ENCODE results near the gene PSAPL1.

The PSAPL1 gene

GRCh38 chr4:7393601-7394575 is 40.8 kb downstream of the PSAPL1 start:
- no peak for DNase-seq

DNA sequence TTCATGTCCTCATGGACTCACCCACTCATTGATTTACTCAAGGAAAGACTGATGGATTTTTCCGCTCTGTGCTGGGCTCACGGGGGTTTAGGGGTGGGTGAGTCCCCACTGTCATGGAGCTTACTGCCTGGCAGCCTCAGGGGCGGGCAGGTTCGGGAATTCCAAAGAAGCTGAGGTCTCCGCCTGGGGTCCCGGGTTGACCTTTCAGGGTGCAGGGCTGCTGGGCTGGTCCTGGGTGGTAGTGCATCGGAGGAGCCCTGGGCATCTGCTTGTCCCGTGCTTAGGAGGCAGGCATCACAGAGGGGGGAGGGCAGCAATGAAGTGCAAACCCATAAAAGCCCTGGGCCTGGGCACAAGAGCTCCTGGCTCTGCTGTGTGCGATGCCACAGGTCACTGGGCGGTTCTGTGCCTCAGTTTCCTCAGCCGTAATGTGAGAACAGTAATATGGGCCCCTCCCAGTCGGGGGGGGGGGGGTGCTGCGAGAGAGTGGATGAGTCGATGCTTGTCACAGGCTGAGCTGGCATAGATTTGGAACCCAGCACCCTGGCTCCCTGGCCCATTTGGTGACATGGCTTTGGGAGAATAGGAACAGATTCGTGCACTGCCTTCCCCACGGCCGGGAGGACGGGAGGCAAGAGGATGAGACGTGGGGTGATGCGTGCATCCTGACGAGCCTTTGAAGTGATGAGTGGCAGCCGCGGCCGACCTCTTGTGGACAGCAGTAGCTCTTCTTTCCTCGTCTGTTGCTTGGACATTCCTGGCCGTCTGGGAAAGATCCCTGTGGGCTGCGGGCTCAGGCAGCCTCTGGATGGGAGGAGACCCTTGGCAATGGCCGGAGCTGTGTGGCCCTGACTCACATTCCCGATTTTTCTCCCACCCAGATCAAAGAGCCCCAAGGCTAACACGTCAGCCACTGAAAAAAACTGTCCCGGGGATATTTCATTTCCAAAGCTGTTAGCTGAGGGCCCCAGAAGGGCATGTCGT is 42.0 kb downstream of the PSAPL1 start:
- no peak for DNase-seq

GRCh38 chr4:7391637-7392437 is 42.9 kb downstream of the PSAPL1 start:
- DNase-seq, result no peak

DNA sequence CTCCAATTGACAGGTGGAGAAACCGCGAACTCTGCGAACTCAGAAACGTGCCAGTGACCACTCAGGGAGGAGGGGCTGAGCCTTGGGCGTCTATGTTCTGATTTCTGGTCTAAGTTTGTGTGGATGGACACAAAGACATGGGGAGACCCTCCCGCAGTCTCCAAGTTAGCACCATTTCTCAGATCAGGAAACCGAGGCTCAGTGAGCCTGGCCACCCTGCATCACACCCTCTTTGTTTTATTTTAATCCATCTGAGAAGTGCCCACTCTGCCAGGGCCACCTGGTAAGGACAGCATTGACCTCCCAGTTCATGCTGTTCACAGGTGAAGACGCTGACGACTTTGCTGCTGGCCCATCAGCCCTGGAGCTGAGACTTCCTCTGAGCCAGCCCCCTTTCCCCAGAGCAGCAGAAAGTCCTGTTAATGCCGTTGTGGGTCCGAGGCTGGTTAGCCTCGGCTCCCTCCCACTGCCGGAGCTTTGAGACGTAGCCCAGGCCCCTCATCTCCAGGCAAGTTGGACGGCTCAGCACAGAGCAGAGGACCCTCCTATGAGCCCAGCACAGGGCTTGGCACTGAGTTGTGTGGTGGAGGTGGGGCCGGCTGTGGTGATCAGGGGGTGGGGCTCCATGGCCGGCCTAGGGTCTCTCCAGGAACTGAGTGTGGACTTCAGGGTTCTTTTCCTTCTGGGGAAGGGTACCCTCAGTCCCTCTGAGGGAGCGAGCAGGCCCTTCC is 43.7 kb downstream of the PSAPL1 start:
- no peak for DNase-seq

- no peak for DNase-seq
Measured at GRCh38 chr4:7390336-7390735, 44.4 kb downstream of the PSAPL1 start.

DNA sequence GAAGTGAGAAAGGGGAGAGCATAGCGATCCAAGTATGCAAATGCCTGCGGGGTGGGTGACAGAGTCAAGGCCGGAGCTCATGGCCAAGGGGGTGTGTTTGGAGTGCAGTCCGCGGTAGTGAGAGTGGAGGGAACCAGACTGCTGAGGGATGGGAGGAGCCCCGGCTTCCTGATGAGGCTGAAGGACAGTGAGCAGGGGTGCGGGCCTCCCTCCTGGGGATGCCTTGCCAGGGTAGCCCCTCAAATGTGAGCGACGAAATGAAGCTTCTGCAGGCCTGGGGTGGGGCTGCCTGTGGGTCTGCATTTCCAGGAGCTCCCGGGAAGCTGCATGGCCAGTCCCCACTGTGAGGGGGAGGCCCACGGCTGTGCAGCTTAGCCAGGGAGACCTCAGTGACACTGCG is 45.0 kb downstream of the PSAPL1 start:
- no peak for DNase-seq

GRCh38 chr4:7389101-7389701 is 45.5 kb downstream of the PSAPL1 start:
- no peak for DNase-seq

DNA sequence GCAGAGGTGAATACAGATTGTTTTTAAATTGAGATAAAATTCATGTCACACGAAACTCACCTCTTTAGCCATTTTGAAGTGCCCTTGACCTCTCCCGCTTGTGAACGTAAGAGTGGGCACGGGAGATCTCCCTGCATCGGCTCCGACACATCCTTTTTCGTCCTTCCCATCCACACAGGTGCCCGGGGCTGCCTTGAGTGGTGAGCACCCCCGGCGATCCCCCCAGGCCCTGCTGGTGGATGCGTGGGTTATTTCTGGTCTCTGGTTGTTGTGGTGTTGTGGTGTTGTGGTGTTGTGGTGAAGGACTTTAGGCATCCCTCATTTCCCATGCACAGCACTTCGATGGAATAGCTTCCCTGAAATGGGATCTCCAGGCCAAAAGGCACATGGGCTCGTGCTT is 46.1 kb downstream of the PSAPL1 start:
- no peak for DNase-seq

- no peak for DNase-seq
Measured at GRCh38 chr4:7387925-7388324, 46.8 kb downstream of the PSAPL1 start.

GRCh38 chr4:7384929-7385890 is 49.5 kb downstream of the PSAPL1 start:
- DNase-seq, result no peak

GRCh38 chr4:7384003-7384928 is 50.5 kb downstream of the PSAPL1 start:
- DNase-seq, result no peak

DNA sequence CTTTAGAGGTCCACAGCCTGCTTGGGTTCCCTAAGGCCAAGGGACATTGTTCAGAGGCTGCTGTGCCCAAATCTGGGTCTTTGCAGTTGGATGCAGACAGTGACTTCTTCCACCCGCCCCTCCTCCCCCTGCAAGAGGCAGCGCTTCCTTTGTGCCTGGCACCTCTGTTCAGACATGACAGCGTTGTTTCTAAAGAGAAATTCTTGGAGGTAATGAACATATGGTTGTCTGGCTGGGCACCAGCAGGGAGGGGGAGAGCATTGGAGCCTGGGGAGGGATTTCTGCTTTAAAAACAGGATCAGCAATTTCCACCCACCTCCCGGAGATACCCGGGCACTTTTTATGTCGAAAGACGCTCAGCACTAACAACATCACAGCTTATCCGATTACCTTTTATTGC is 51.5 kb downstream of the PSAPL1 start:
- no peak for DNase-seq

DNA sequence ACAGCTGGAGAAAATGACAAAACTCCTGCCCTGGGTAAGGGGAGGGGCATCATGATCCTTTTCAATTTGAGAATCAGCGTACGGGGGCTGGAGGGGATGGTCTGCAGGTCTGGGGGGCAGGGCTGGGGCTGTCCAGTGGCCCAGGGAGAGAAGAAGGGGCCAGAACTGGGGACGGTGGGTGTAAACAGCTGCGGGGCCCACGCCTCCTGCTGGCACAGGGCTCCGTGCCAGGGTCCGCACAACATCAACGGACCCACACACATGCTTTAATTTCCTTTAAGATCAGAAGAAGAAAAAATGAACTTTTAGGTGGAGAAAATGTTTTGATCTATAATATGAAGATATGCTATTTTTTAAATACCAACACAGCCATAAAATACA is 52.1 kb downstream of the PSAPL1 start:
- DNase-seq, result no peak

- DNase-seq, result no peak
Measured at GRCh38 chr4:7381890-7382633, 52.7 kb downstream of the PSAPL1 start.

DNA sequence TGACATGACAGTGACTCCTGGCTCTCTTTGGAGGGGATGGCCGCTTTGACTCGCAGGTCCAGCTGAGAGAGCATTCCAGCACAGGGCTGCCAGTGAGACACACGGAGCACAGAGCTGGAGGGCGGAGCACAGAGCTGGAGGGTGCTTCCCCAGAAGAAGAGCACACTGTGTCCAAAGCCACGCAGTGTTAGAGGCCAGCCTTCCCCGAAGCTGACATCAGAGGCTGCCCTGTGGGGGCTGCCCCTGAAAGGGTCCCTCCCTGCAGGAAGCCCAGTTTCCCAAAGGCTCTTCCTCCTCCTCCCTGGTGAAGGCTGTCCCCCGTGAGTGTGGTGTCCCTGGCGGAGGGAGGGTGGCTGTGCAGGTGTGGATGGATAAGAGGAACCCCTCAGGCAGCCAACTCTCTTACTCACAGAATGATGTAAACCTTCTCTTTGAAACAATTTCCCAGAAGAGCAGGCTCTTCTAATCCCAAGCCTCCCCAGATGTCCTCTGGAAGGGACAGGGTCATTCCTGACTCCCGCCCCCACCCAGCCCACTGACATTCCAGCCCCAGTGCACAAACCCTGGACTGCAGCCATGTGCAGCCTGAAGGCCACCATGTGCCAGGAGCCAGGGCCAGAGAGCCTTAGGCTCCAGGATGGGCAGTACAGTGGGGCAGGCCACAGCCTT is 53.4 kb downstream of the PSAPL1 start:
- DNase-seq, result no peak
